ENCODE results near the gene ZNF484. TPM values are rescaled to one million over a fixed set of nuclear protein-coding genes. Genes with fewer than 3 reads are reported as not detected.
"Not testable (repeated sequence)": the region's sequence is repeated elsewhere in the genome, so short reads cannot be mapped to it uniquely, and the experiment has no call there.

Gene ZNF484
- total RNA-seq, 1 experiment from 2014 or later, result 4.9 TPM

GRCh38 chr9:92864152-92864551 lies 13.7 kb downstream of the ZNF484 start:
- DNase-seq (ENCODE audit: low read depth), result no peak

- DNase-seq (ENCODE audit: low read depth), result no peak
Observed at GRCh38 chr9:92860867-92861266, 17.0 kb downstream of the ZNF484 start.

- DNase-seq (ENCODE audit: low read depth), result no peak
Observed at GRCh38 chr9:92857236-92857635, 20.6 kb downstream of the ZNF484 start.

GRCh38 chr9:92853716-92854115 lies 24.1 kb downstream of the ZNF484 start:
- DNase-seq (ENCODE audit: low read depth), result no peak

- DNase-seq (ENCODE audit: low read depth), result no peak
Observed at GRCh38 chr9:92850898-92851297, 26.9 kb downstream of the ZNF484 start.

GRCh38 chr9:92848740-92849139 lies 29.1 kb downstream of the ZNF484 start:
- DNase-seq (ENCODE audit: low read depth), result not testable (repeated sequence)

- DNase-seq (ENCODE audit: low read depth), result no peak
Observed at GRCh38 chr9:92846662-92847145, 31.1 kb downstream of the ZNF484 start.

- DNase-seq (ENCODE audit: low read depth), result not testable (repeated sequence)
Observed at GRCh38 chr9:92838411-92838810, 39.4 kb downstream of the ZNF484 start.

GRCh38 chr9:92837191-92837590 lies 40.6 kb downstream of the ZNF484 start:
- DNase-seq (ENCODE audit: low read depth), result no peak

- DNase-seq (ENCODE audit: low read depth), result no peak
Observed at GRCh38 chr9:92829420-92829819, 48.4 kb downstream of the ZNF484 start.

GRCh38 chr9:92825065-92825464 lies 52.8 kb downstream of the ZNF484 start:
- not testable (repeated sequence) for DNase-seq (ENCODE audit: low read depth)

GRCh38 chr9:92820964-92821363 lies 56.9 kb downstream of the ZNF484 start:
- no peak for DNase-seq (ENCODE audit: low read depth)

GRCh38 chr9:92819898-92820297 lies 57.9 kb downstream of the ZNF484 start:
- not testable (repeated sequence) for DNase-seq (ENCODE audit: low read depth)

- DNase-seq (ENCODE audit: low read depth), result not testable (repeated sequence)
Observed at GRCh38 chr9:92809629-92810326, 68.1 kb downstream of the ZNF484 start.

- no peak for DNase-seq (ENCODE audit: low read depth)
Observed at GRCh38 chr9:92808726-92809451, 68.9 kb downstream of the ZNF484 start.

- DNase-seq (ENCODE audit: low read depth), result no peak
Observed at GRCh38 chr9:92807757-92808725, 69.8 kb downstream of the ZNF484 start.

GRCh38 chr9:92807031-92807756 lies 70.6 kb downstream of the ZNF484 start:
- DNase-seq (ENCODE audit: low read depth), result no peak

- no peak for DNase-seq (ENCODE audit: low read depth)
Observed at GRCh38 chr9:92804727-92805126, 73.1 kb downstream of the ZNF484 start.

- no peak for DNase-seq (ENCODE audit: low read depth)
Observed at GRCh38 chr9:92798358-92798757, 79.5 kb downstream of the ZNF484 start.

GRCh38 chr9:92796337-92796804 lies 81.5 kb downstream of the ZNF484 start:
- not testable (repeated sequence) for DNase-seq (ENCODE audit: low read depth)
